Fibroblast of upper back skin (primary cell): ENCODE data around the gene CNDP2.

Experiments used
- DNase-seq: peaks from one replicate; pipeline ENCODE4 v3.0.0-alpha.2; 2013

CNDP2 gene

DNA sequence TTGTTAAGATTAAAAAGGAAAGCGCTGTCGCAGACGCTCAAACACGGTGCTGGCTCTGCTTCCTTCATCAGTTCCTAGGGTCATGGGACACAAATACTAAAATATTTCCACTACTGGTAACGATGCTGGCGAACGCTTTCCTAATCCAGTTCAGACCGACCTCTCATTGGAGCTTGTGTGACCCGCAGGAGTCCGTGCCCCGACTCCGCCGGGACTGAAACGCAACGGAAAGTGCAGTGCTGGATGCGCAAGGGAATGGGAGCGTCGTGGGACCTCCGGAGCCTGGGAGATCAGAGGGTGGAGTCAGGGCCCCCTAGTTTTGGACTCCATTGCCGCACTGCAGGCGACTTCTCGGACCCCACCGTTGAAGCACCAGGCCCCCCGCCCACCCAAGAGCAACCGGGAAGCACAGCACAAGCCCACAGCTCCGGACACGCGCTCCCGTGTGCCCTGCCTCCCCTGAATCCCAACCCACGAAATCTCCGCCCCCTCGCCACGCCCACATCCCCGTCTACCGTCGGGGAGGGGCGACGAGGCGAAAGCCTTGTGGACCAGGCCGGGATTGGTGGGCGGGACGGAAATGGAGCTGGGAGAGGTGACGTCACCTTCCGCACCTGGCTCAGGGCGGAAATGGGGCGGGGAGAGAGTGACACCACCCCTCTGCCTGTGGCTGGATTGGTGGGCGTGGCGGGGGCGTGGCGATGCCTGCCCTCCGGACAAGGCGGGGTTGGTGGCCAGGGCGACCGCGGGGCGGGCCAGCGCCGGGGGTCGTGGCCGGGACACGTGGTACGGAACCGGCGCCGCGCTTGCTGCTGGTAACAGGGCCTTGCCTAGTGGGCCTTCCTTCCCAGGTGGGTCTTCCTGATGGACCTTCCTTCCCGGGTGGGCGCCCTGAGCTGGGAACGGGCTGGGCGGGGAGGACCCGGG is at the start of gene CNDP2:
Gene CNDP2, plus strand, starts transcription at position 783 of the 927 bp plus-strand sequence. CDS start 3,611 bp downstream, outside the sequence.
- DNase-seq, result peak; percentile 99

- DNase-seq, result no peak
Observed at GRCh38 chr18:74446631-74447403, 49.3 kb upstream of the CNDP2 start.

GRCh38 chr18:74447404-74448152 is 48.6 kb upstream of the CNDP2 start:
- no peak for DNase-seq

GRCh38 chr18:74450626-74451025 is 45.5 kb upstream of the CNDP2 start:
- no peak for DNase-seq

- DNase-seq, result no peak
Observed at GRCh38 chr18:74451148-74451547, 45.0 kb upstream of the CNDP2 start.

- DNase-seq, result no peak
Observed at GRCh38 chr18:74453016-74453566, 43.1 kb upstream of the CNDP2 start.

DNA sequence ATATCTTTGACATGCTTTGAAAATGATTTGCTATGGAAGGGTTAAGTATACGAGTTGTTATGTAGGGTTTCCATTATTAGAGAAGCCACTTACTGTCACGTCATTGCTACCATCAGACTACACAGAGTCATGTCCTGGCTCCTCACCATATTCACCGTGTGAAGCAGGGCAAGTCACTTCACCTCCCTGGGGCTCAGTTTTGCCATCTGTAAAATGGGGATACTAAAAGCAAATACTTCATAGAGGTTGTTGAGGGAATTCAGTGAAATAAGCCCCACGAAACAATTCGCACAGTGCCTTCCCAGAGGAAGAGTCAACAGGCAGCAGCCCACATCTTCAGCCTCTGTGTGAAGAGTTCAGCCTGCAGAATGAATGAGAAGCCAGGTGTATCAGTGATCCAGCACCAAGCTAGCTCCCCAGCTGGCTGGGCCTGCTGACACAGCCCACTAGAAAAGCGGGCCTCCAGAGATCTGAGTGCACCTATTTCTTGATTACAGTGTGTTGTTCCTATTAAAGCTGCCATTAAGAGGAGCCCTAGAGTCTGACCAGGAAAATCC is 42.4 kb upstream of the CNDP2 start:
- no peak for DNase-seq

- DNase-seq, result no peak
Observed at GRCh38 chr18:74454279-74454751, 41.8 kb upstream of the CNDP2 start.

DNA sequence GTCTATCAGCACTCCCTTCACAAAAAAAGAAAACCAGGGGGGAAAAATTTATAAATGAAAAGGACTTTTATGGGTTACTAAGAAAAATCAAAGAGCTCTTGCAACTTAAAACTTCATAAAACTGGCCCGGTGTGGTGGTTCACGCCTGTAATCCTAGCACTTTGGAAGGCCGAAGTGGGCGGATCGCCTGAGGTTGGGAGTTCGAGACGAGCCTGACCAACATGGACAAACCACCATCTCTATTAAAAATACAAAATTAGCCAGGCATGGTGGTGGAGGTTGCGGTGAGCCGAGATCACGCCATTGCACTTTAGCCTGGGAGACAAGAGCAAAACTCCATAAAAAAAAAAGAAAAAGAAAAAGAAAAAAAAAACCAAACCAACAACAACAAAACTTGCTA is 40.8 kb upstream of the CNDP2 start:
- DNase-seq, result no peak

DNA sequence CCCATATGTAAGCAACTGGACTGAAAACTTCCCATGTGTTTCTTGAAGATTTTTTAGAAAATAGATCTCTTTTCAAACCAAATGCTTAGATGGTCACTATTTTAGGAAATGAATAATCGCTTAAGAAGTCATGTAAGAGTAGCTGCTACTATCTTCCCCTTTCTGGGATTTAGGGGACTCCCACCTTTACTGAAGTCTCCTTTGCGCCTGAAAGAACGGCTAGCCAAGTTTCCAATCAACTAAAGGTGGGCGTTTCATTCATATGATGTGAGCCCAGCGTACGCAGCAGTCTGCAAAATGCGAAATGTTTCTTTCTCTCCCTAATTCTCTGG is 40.2 kb upstream of the CNDP2 start:
- no peak for DNase-seq

GRCh38 chr18:74456349-74457042 is 39.7 kb upstream of the CNDP2 start:
- DNase-seq, result no peak

DNA sequence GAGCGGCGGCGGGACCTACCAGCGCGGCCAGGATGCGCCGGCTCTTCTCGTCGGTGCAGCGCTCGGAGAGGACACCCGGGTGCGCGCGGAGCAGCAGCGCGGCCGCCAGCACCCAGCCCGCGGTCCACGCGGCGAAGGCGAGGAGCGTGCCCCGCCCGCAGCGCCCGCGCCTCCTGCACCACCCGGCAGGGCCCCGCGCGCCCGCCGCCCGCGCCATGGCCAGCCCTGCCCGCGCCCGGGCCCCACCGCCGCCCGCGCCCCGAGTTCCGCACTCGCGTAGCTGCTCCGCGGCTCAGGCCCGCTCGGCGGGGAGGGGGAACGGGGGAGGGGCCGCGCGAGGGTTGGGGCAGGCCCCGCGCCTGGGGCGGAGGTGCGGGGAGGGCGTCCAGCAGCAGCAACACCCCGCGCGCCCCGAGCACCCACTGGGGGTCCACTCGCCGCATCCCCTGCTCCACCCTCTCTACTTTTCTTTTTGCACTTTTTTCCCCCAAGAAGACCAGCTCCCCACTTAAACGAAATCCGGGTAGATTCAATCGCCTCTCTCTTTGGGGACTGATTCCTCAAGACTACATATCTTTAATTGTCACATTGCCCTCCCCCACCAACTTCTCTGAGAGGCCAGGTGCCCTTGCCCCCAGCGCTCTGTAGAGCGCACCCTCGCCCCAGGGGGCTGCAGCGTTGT is 39.0 kb upstream of the CNDP2 start, which contains the start of gene DIPK1C:
Gene DIPK1C, minus strand, starts transcription at position 266 of the 682 bp plus-strand sequence. Its CDS starts 49 bp downstream, at position 217.
- no peak for DNase-seq

- no peak for DNase-seq
Observed at GRCh38 chr18:74457725-74458421, 38.3 kb upstream of the CNDP2 start.

- no peak for DNase-seq
Observed at GRCh38 chr18:74459889-74460288, 36.3 kb upstream of the CNDP2 start.

GRCh38 chr18:74460825-74461224 is 35.3 kb upstream of the CNDP2 start:
- no peak for DNase-seq

DNA sequence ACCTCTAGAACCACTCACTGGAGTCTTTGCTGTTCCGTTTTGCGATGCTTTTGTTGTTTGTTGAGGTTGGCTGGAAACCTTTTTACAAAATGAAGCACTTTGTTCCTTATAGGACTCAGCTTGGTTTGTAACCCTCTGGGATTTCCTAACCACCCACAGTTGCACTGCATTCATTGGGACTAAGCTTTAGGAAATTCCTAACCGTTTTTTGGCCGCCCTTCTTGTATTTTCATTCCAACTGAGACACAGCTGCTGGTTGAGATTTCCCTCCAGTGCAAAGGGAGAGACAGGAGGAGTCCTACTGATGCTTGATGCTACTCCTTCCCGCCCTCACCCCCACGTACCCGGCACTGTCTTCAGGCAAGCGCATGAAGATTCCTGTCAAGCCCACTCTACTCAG is 32.9 kb upstream of the CNDP2 start:
- no peak for DNase-seq

- DNase-seq, result no peak
Observed at GRCh38 chr18:74463983-74464382, 32.2 kb upstream of the CNDP2 start.

GRCh38 chr18:74465775-74466174 is 30.4 kb upstream of the CNDP2 start:
- DNase-seq, result no peak

DNA sequence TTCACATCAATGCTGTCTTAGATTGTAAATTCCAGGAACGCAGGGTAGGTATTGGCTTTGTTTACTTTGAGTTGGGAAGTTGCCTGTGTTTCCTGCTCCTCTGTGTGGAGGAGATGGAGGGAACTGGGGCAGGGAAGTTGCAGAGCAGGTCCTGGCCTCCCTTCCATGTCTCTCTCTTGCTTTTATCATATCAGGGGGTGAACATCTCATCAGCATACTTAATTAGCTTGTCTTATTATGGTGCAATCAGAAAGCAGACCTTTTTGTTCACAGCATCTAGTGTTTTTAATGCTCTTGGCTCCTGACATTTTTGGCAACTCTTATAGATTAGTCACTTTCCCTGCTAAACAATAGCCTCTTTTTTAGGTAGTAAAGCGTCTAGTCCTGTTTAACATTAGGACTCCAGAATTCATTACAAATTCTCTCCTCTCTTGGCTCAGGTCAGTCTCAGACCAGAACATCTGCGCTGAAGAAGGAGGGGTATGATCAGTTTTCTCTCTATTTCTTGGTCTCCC is 27.6 kb upstream of the CNDP2 start:
- DNase-seq, result no peak

DNA sequence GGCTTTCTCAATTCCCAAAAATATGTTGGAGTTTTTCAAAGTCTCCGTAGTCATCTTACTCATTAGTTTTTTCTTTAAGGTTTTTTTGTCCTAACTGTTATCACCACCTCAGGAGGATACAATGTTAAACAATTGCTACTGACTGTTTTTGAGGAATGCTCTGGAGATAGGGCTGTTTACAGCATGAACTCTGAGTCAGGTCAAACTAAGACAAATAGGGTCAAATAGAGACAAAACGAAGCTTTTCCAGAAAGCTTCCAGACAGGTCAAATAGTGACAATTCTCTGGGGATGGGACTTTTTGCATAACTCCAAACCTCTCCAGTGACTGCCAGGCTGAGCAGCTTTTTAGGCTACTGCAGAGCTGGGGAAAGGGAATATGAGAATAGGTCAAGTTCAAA is 23.9 kb upstream of the CNDP2 start:
- no peak for DNase-seq
